ENCODE data around the gene PTPDC1.
"Not testable (repeated sequence)": the region's sequence is repeated elsewhere in the genome, so short reads cannot be mapped to it uniquely, and the experiment has no call there.

PTPDC1 gene

DNA sequence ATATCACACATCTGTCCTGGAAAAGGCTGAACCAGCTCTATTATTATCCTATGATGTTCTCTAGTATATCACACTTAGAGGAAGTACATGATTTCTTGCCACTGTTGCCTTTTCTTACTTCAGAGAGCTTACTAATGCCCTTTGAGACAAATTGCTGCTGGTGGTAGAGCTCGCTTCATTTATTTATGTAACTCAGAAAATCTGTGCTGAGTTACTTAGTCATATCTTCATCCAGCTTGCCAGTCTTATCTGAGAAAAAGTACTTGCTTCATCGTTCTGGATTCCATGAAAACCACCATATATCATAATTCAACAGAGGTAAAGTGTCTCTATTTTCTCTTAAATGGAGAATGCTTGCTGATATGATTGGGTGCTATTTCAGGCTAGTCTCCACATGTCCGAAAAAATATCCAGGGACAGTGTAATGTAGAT lies 26.6 kb downstream of the PTPDC1 start:
- 85% methylated on average over 2 of the region's 3 CpGs for WGBS

DNA sequence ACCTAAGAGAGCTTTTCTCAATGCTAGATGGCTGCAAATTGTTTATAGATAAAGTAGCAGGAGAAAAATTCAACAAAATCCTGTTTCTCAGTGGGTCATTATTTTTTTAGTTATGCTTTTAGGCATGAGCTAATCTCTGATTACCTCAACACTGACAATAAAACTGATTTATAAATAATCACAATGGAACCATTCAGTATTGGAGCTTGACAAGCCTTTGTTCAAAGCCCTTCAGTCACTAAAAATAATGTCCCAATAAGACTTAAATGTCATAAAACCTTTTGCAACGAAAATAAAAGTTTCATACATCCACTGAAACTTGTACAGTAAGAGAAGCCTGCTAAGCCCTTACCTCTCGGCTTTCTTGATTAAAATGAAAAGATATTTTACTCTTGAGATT lies 27.2 kb downstream of the PTPDC1 start:
- Histone ChIP-seq H2BK15ac (ENCODE audit: low read depth, poor library complexity, severe bottlenecking) (no peak overlapping the region), H3K27me3 (ENCODE audit: control insufficient read depth in 1 of 2, insufficient read depth in 1 of 2, low read length in 2 of 2) (no peaks in the 10 kb centered on the region), H3K4me3 (ENCODE audit: insufficient read depth in 1 of 2, low read depth in 1 of 2, low read length in 2 of 2) (no peak overlapping the region), H3K9me3 (ENCODE audit: control insufficient read depth, low read length) (no peaks in the 10 kb centered on the region), H3K14ac (ENCODE audit: low read length in 2 of 2) (no peak overlapping the region), H4K91ac (ENCODE audit: low read length) (no peak overlapping the region), H4K8ac (ENCODE audit: low read length) (no peak overlapping the region), H3K9ac (ENCODE audit: low read length) (no peak overlapping the region), H2BK5ac (ENCODE audit: low read depth, low read length, poor library complexity, severe bottlenecking) (no peak overlapping the region), H2AFZ (ENCODE audit: low read depth, low read length) (no peak overlapping the region), H3K79me1 (replicated peaks; ENCODE audit: low read length, poor library complexity, severe bottlenecking) (no peaks in the 10 kb centered on the region), H3K4ac (ENCODE audit: low read depth in 1 of 2, low read length in 2 of 2) (no peak overlapping the region), H3K18ac (ENCODE audit: low read depth in 1 of 2, low read length in 2 of 2) (no peak overlapping the region), H2AK5ac (ENCODE audit: low read length, severe bottlenecking) (no peak overlapping the region), H3K27ac (ENCODE audit: low read length, poor library complexity, severe bottlenecking) (no peak overlapping the region), H2BK120ac (ENCODE audit: low read depth, low read length) (no peak overlapping the region), H3K4me2 (ENCODE audit: low read length, poor library complexity, severe bottlenecking) (no peak overlapping the region), H3K4me1 (ENCODE audit: control insufficient read depth, insufficient read depth, low read depth, low read length) (no peaks in the 10 kb centered on the region), H3K23ac (ENCODE audit: low read length in 2 of 2) (no peak overlapping the region), H2BK12ac (ENCODE audit: low read length in 2 of 2) (no peak overlapping the region), H3K36me3 (ENCODE audit: control insufficient read depth in 1 of 2, insufficient read depth in 2 of 2, low read depth in 1 of 2, low read length in 2 of 2) (no peaks in the 10 kb centered on the region)
- 50% methylated on average over 1 of the region's 2 CpGs for WGBS
- DNase-seq = no peak

More for the DNA sequence above, 26.6 kb downstream of the PTPDC1 start:
- Histone ChIP-seq H3K36me3 (ENCODE audit: control insufficient read depth in 1 of 2, insufficient read depth in 2 of 2, low read depth in 1 of 2, low read length in 2 of 2) (no peaks in the 10 kb centered on the region), H3K4me3 (ENCODE audit: insufficient read depth in 1 of 2, low read depth in 1 of 2, low read length in 2 of 2) (no peak overlapping the region), H2AFZ (ENCODE audit: low read depth, low read length) (no peak overlapping the region), H3K4me1 (ENCODE audit: control insufficient read depth, insufficient read depth, low read depth, low read length) (no peaks in the 10 kb centered on the region), H2AK5ac (ENCODE audit: low read length, severe bottlenecking) (no peak overlapping the region), H4K8ac (ENCODE audit: low read length) (no peak overlapping the region), H3K27me3 (ENCODE audit: control insufficient read depth in 1 of 2, insufficient read depth in 1 of 2, low read length in 2 of 2) (no peaks in the 10 kb centered on the region), H2BK120ac (ENCODE audit: low read depth, low read length) (no peak overlapping the region), H3K18ac (ENCODE audit: low read depth in 1 of 2, low read length in 2 of 2) (no peak overlapping the region), H3K27ac (ENCODE audit: low read length, poor library complexity, severe bottlenecking) (no peak overlapping the region), H2BK5ac (ENCODE audit: low read depth, low read length, poor library complexity, severe bottlenecking) (no peak overlapping the region), H3K79me1 (replicated peaks; ENCODE audit: low read length, poor library complexity, severe bottlenecking) (no peaks in the 10 kb centered on the region), H2BK12ac (ENCODE audit: low read length in 2 of 2) (no peak overlapping the region), H3K9ac (ENCODE audit: low read length) (no peak overlapping the region), H3K9me3 (ENCODE audit: control insufficient read depth, low read length) (no peaks in the 10 kb centered on the region), H3K4ac (ENCODE audit: low read depth in 1 of 2, low read length in 2 of 2) (no peak overlapping the region), H2BK15ac (ENCODE audit: low read depth, poor library complexity, severe bottlenecking) (no peak overlapping the region), H3K23ac (ENCODE audit: low read length in 2 of 2) (no peak overlapping the region), H3K4me2 (ENCODE audit: low read length, poor library complexity, severe bottlenecking) (no peak overlapping the region), H4K91ac (ENCODE audit: low read length) (no peak overlapping the region), H3K14ac (ENCODE audit: low read length in 2 of 2) (no peak overlapping the region)
- DNase-seq = peak; percentile 38

DNA sequence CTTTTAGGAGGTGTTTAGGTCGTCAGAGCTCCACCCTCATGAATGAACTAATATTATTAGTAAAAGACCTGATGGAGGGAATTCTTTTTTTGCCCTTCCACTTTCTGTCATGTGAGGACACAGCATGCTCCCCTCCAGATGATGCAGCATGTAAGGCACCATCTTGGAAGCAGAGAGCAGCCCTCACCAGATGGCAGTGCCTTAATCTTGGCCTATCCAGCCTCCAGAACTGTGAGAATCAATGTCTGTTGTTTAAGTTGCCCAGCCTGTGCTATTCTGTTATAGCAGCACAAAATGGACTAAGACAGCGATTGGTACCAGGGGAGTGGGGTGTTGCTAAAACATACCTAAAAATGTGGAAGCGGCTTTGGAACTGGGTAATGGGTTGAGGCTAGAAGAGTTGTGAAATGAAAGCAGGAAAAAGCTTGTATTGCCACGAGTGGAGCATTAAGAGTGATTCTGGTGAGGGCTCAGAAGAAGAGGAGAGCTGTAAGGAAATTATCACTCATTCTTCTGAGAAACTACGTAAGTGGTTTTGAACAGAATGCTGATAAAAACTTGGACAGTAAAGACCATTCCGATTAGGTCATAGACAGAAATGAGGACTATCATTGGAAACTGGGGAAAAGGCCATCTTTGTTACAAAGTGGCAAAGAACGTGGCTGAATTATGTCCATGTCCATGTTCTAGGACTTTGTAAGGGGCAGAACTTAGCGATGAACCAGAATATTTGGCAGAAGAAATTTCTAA lies 28.6 kb downstream of the PTPDC1 start:
- H3K27ac ChIP-seq (ENCODE audit: low read length, poor library complexity, severe bottlenecking) = no peak overlapping the region
- H3K23ac ChIP-seq (ENCODE audit: low read length in 2 of 2) = no peak overlapping the region
- no peaks in the 10 kb centered on the region for H3K4me1 ChIP-seq (ENCODE audit: control insufficient read depth, insufficient read depth, low read depth, low read length)

DNA sequence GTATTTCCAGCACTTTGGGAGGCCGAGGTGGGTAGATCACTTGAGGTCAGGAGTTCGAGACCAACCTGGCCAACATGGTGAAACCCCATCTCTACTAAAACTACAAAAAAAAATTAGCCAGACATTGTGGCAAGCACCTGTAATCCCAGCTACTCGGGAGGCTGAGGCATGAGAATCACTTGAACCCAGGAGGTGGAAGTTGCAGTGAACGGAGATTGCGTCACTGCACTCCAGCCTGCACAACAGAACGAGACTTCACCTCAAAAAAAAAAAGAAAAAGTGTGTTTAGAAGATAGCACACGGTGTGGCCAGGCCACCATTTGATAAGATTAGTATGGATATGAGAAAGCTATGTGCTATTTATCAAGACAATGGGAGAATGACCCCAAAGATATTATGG lies 35.8 kb downstream of the PTPDC1 start:
- H3K27ac ChIP-seq (ENCODE audit: low read length, poor library complexity, severe bottlenecking) = not testable (repeated sequence)

More for the DNA sequence above, 28.6 kb downstream of the PTPDC1 start:
- Histone ChIP-seq H3K18ac (ENCODE audit: low read depth in 1 of 2, low read length in 2 of 2) (no peak overlapping the region), H2BK5ac (ENCODE audit: low read depth, low read length, poor library complexity, severe bottlenecking) (no peak overlapping the region), H2AK5ac (ENCODE audit: low read length, severe bottlenecking) (no peak overlapping the region), H3K4me2 (ENCODE audit: low read length, poor library complexity, severe bottlenecking) (no peak overlapping the region), H3K9ac (ENCODE audit: low read length) (no peak overlapping the region), H3K36me3 (ENCODE audit: control insufficient read depth in 1 of 2, insufficient read depth in 2 of 2, low read depth in 1 of 2, low read length in 2 of 2) (no peaks in the 10 kb centered on the region), H2BK12ac (ENCODE audit: low read length in 2 of 2) (no peak overlapping the region), H3K79me1 (replicated peaks; ENCODE audit: low read length, poor library complexity, severe bottlenecking) (no peaks in the 10 kb centered on the region), H3K14ac (ENCODE audit: low read length in 2 of 2) (no peak overlapping the region), H3K4me3 (ENCODE audit: insufficient read depth in 1 of 2, low read depth in 1 of 2, low read length in 2 of 2) (no peak overlapping the region), H2AFZ (ENCODE audit: low read depth, low read length) (no peak overlapping the region), H3K27me3 (ENCODE audit: control insufficient read depth in 1 of 2, insufficient read depth in 1 of 2, low read length in 2 of 2) (no peaks in the 10 kb centered on the region), H3K4ac (ENCODE audit: low read depth in 1 of 2, low read length in 2 of 2) (no peak overlapping the region), H2BK15ac (ENCODE audit: low read depth, poor library complexity, severe bottlenecking) (no peak overlapping the region), H4K8ac (ENCODE audit: low read length) (no peak overlapping the region), H3K9me3 (ENCODE audit: control insufficient read depth, low read length) (no peaks in the 10 kb centered on the region), H2BK120ac (ENCODE audit: low read depth, low read length) (no peak overlapping the region), H4K91ac (ENCODE audit: low read length) (no peak overlapping the region)
- 93% methylated on average over 7 of the region's 8 CpGs for WGBS
- DNase-seq = no peak

More for the DNA sequence above, 35.8 kb downstream of the PTPDC1 start:
- H3K4me3 ChIP-seq (ENCODE audit: insufficient read depth in 1 of 2, low read depth in 1 of 2, low read length in 2 of 2); H3K4me1 ChIP-seq (ENCODE audit: control insufficient read depth, insufficient read depth, low read depth, low read length); H3K27me3 ChIP-seq (ENCODE audit: control insufficient read depth in 1 of 2, insufficient read depth in 1 of 2, low read length in 2 of 2); H2BK5ac ChIP-seq (ENCODE audit: low read depth, low read length, poor library complexity, severe bottlenecking); H2AFZ ChIP-seq (ENCODE audit: low read depth, low read length); H3K4me2 ChIP-seq (ENCODE audit: low read length, poor library complexity, severe bottlenecking); H3K9ac ChIP-seq (ENCODE audit: low read length); H2BK12ac ChIP-seq (ENCODE audit: low read length in 2 of 2); H2BK120ac ChIP-seq (ENCODE audit: low read depth, low read length); H2BK15ac ChIP-seq (ENCODE audit: low read depth, poor library complexity, severe bottlenecking); H3K18ac ChIP-seq (ENCODE audit: low read depth in 1 of 2, low read length in 2 of 2); DNase-seq; H2AK5ac ChIP-seq (ENCODE audit: low read length, severe bottlenecking); H3K23ac ChIP-seq (ENCODE audit: low read length in 2 of 2); H3K36me3 ChIP-seq (ENCODE audit: control insufficient read depth in 1 of 2, insufficient read depth in 2 of 2, low read depth in 1 of 2, low read length in 2 of 2); H3K79me1 ChIP-seq (replicated peaks; ENCODE audit: low read length, poor library complexity, severe bottlenecking); H4K8ac ChIP-seq (ENCODE audit: low read length); H3K4ac ChIP-seq (ENCODE audit: low read depth in 1 of 2, low read length in 2 of 2); H3K14ac ChIP-seq (ENCODE audit: low read length in 2 of 2); H4K91ac ChIP-seq (ENCODE audit: low read length): not testable (repeated sequence)
- peaks cover 14% of the 10 kb centered on the region for H3K9me3 ChIP-seq (ENCODE audit: control insufficient read depth, low read length)
- WGBS = 93% methylated on average over 7 of the region's 7 CpGs
